KMS-11 (cell line): ENCODE data around the gene HOXC13.

Experiments used
- H2AFZ ChIP-seq: fragments of 200-600 bp; sonication (generic); 2 replicates; pipeline ENCODE4 v1.6.1; 2016; ENCODE audit warnings: antibody characterized with exemption, mixed run types, low read depth
- H3K27ac ChIP-seq: fragments of 200-600 bp; sonication (generic); 2 replicates; pipeline ENCODE4 v1.6.1; 2016; ENCODE audit warnings: mild to moderate bottlenecking, mixed run types
- H3K27me3 ChIP-seq: fragments of 200-600 bp; sonication (generic); 2 replicates; pipeline ENCODE4 v1.6.1; 2017; ENCODE audit warnings: mild to moderate bottlenecking, low read depth, mixed run types, moderate library complexity; ENCODE audit not compliant: insufficient read depth
- H3K36me3 ChIP-seq: fragments of 200-600 bp; sonication (generic); 2 replicates; pipeline ENCODE4 v1.6.1; 2017; ENCODE audit warnings: mild to moderate bottlenecking, mixed run types; ENCODE audit not compliant: insufficient read depth
- H3K4me1 ChIP-seq: fragments of 200-600 bp; sonication (generic); 2 replicates; pipeline ENCODE4 v1.6.1; 2016; ENCODE audit warnings: mild to moderate bottlenecking, low read depth, mixed run types; ENCODE audit not compliant: poor library complexity, severe bottlenecking
- H3K4me2 ChIP-seq: fragments of 200-600 bp; sonication (generic); 2 replicates; pipeline ENCODE4 v1.7.0; 2016; ENCODE audit warnings: mild to moderate bottlenecking, mixed run types
- H3K4me3 ChIP-seq: fragments of 200-600 bp; sonication (generic); IDR thresholded peaks from 2 replicates; pipeline ENCODE4 v1.6.1; 2017; ENCODE audit warnings: low read depth, low read length, mixed read lengths; ENCODE audit not compliant: insufficient read depth
- H3K79me2 ChIP-seq: fragments of 200-600 bp; sonication (generic); 2 replicates; pipeline ENCODE4 v1.6.1; 2016; ENCODE audit warnings: low read depth, mixed run types; ENCODE audit not compliant: insufficient read depth
- H3K9ac ChIP-seq: fragments of 200-600 bp; sonication (generic); 2 replicates; pipeline ENCODE4 v1.6.1; 2016; ENCODE audit warnings: mild to moderate bottlenecking, mixed run types
- H4K20me1 ChIP-seq: fragments of 200-600 bp; sonication (generic); 2 replicates; pipeline ENCODE4 v1.6.1; 2016; ENCODE audit warnings: mild to moderate bottlenecking, mixed run types; ENCODE audit not compliant: insufficient read depth
- TF ChIP-seq, protein P1 (sequence below): fragments of 200-600 bp; sonication (generic); conservative IDR thresholded peaks from 2 replicates; pipeline ENCODE4 v1.6.1; 2017; ENCODE audit warnings: low read depth, mild to moderate bottlenecking, antibody characterized with exemption, low read length, moderate library complexity, mixed read lengths

HOXC13 gene

DNA sequence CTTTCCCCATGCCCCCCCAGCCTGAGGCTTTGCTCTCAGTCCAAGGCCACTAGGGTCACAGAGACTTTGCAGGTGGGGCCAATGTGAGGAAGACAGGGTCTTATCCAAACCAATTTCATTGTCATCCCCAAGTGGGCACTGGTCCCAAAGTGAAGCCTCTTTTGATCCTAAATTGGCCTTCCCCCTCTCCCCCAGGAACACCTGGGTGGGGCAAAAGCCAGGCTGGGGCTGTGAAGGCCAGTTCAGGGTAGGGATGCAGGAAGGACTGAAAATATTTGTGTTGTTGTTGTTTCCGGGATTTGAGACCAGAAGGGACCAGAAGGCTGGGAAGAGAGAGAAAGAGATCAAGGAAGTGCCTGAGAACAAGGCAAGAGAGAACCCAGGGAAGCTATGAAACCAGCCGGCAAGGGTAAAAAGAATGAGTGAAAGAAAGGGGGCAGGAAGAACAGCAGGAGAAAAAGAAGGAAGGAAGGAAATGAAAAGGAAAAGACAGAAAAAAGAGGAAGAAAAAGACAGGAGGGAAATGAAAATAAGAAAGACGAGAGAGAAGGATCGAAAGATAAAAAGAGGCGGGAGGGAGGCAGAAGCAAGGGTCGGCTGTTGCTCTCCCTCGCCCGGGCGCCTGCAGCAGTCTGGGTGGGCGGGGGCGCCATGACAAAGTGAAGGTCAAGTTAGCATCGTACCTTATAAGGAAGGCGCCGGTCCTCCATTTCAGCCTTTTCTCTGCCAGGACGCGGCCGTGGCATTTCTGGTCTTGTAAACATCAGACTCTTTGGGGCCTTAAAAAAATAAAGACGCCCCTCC is 26.9 kb downstream of the HOXC13 start:
- H3K9ac ChIP-seq: no peak overlapping the region
- H3K4me1 ChIP-seq: no peaks in the 10 kb centered on the region
- TF ChIP-seq, protein P1, sequence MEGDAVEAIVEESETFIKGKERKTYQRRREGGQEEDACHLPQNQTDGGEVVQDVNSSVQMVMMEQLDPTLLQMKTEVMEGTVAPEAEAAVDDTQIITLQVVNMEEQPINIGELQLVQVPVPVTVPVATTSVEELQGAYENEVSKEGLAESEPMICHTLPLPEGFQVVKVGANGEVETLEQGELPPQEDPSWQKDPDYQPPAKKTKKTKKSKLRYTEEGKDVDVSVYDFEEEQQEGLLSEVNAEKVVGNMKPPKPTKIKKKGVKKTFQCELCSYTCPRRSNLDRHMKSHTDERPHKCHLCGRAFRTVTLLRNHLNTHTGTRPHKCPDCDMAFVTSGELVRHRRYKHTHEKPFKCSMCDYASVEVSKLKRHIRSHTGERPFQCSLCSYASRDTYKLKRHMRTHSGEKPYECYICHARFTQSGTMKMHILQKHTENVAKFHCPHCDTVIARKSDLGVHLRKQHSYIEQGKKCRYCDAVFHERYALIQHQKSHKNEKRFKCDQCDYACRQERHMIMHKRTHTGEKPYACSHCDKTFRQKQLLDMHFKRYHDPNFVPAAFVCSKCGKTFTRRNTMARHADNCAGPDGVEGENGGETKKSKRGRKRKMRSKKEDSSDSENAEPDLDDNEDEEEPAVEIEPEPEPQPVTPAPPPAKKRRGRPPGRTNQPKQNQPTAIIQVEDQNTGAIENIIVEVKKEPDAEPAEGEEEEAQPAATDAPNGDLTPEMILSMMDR: no peak
- H3K27me3 ChIP-seq: peaks cover 100% of the 10 kb centered on the region
- H3K36me3 ChIP-seq: no peaks in the 10 kb centered on the region
- no peaks in the 10 kb centered on the region for H3K79me2 ChIP-seq
- H3K4me2 ChIP-seq: no peak overlapping the region
- H3K27ac ChIP-seq: no peak overlapping the region
- H3K4me3 ChIP-seq: no peak overlapping the region
- H2AFZ ChIP-seq: no peak overlapping the region
- no peaks in the 10 kb centered on the region for H4K20me1 ChIP-seq

DNA sequence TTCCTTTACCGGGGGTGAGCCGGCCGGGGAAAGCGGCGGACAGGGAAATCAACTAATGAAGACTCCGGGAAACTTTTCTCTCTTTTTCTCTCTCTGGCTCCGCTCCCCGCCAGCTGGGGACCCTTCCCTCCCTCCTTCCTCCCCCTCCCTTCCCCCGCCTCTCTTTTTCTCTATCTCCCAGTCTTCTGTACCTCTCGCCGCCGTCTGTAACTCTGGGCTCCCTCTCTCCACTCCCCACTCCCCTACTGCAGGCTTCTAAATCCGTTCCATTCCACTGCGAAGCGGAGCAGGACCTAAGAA is 27.4 kb downstream of the HOXC13 start:
- Histone ChIP-seq H2AFZ (no peak overlapping the region), H3K27me3 (peaks cover 100% of the 10 kb centered on the region), H3K4me3 (no peak overlapping the region), H3K79me2 (no peaks in the 10 kb centered on the region), H4K20me1 (no peaks in the 10 kb centered on the region), H3K4me1 (no peaks in the 10 kb centered on the region), H3K27ac (no peak overlapping the region), H3K9ac (no peak overlapping the region), H3K36me3 (no peaks in the 10 kb centered on the region), H3K4me2 (no peak overlapping the region)
- TF ChIP-seq, protein P1: no peak

DNA sequence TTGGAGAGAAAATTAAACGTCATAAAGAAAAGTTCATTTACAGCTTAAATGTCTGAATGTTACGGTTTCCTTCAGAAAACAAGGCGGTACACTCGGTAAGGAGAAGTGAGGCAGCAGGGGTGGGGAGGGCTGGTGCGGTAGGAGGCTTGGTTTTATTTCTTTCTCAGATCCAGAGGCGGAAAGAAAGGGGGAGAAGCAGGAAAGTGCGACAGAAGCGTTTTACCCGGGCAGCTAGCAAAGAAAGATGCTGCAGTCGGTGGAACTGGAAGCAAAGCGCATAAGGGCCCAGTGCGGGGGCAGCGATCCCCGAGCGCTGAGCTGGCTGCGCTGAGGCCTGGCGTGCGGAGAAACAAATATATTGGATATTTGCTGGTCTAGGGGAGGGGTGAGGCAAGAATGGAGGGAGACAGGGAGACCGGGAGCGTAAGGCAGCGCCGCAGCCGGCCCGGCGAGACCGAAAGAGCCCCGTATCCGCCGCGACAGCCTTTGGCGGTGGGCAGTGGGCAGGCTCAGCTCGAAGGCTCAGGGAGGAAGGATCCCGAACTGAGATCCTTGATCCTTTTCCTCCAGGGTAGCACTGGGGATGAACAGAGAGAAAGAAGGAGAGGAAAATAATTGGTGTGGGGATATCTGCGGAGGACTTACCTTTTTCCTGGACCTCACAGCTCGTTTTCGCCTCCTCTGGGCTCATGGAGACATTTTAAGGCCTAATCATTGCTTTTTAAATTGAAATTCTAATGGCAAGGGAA is 27.9 kb downstream of the HOXC13 start:
- Histone ChIP-seq H3K4me1 (no peaks in the 10 kb centered on the region), H3K9ac (no peak overlapping the region), H3K36me3 (no peaks in the 10 kb centered on the region), H3K4me3 (no peak overlapping the region), H3K4me2 (no peak overlapping the region), H3K27me3 (peaks cover 100% of the 10 kb centered on the region), H3K27ac (no peak overlapping the region), H4K20me1 (no peaks in the 10 kb centered on the region), H2AFZ (no peak overlapping the region), H3K79me2 (no peaks in the 10 kb centered on the region)
- TF ChIP-seq, protein P1: no peak

DNA sequence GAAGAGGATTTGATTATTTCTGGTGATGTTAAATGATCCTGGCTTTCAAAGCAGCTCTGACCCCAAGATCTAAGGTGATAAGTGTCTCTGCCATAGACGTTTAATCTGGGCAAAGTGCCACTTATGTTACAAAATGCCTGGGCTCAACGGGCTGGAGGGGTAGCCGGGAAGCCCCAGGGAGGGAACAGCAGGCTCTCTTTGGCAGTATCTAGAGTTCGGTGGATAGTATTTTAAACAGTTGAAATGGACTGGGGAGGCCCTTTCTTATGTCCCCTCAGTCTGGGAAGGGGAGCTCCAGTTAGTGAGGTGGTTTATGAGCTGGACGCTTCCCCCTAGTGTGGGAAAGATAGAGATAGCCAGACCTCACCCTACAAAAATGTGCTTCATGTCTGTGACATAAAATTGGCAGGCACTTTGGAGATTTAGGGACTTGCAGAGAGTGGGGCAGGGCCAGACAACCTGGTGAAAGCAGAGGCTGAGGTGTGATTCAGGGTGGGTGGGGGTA is 28.8 kb downstream of the HOXC13 start:
- H4K20me1 ChIP-seq: no peaks in the 10 kb centered on the region
- H3K4me2 ChIP-seq: no peak overlapping the region
- TF ChIP-seq, protein P1: no peak
- peaks cover 100% of the 10 kb centered on the region for H3K27me3 ChIP-seq
- H3K4me3 ChIP-seq: no peak overlapping the region
- H3K4me1 ChIP-seq: no peaks in the 10 kb centered on the region
- no peaks in the 10 kb centered on the region for H3K36me3 ChIP-seq
- no peak overlapping the region for H3K27ac ChIP-seq
- H2AFZ ChIP-seq: no peak overlapping the region
- H3K79me2 ChIP-seq: no peaks in the 10 kb centered on the region
- H3K9ac ChIP-seq: no peak overlapping the region
